CD4-positive, alpha-beta T cell treated with Interleukin-17A for 4 hours (primary cell): ENCODE results near the gene SYTL3.
"Not testable (repeated sequence)": the region's sequence is repeated elsewhere in the genome, so short reads cannot be mapped to it uniquely, and the experiment has no call there.

ENCODE experiments used
- DNase-seq: peaks from one replicate; pipeline ENCODE4 v3.0.0-alpha.2; 2020; ENCODE audit warnings: mixed read lengths

Gene SYTL3

DNA sequence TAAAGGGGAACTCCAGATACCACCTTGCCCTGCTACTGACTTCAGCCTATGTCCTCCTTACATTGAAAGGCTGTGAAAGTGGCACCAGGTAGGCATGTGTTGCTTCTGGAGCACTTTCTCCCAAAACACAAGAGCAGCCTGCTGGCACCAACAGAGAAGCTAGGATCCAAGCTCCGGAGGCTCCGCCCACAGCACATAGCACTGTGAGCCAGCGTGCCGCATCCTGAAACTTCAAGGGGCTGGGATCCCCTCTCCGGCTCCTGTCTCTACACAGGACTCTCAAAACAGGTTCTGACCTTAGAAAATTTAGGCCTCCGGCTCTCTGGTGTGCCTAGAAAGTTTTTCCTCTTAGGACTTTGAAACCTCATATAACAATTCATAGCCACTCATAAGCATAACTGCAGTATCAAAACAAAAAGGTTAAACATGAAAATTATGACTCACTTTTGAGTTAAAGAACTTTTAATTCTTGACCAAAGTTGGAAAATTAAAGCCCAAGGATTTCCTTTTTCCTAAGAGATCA is 128.2 kb downstream of the SYTL3 start:
- no peak for DNase-seq

DNA sequence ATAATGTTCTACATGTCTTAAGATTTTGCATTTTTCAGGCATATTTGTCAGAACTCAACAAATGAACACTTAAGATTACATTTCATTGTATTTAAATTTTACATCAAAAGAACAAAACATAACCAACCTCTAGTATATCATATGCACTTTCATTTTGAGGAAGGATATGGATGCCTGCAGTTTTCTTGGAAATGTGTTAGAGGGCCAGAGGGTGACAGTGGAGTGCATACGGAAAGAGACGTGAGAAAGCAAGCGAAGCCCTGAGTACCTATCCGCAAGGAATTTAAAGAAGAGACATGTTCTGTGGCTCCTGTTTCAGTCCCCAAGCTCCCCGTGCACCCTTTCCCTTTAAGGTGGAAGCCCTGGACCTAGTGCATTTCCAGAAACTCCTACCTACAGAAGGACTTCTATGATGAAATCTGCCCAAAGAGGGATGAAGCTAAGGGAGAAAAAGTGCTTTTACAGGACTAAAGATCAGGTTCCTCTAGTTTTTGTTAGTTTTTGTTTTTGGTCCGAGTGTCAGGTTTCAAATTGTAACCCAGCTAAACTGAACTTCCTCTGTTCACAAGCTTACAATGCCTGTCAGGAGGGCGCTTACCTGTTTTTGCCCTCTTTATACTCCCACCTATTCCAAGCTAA is 130.5 kb downstream of the SYTL3 start:
- DNase-seq = no peak

DNA sequence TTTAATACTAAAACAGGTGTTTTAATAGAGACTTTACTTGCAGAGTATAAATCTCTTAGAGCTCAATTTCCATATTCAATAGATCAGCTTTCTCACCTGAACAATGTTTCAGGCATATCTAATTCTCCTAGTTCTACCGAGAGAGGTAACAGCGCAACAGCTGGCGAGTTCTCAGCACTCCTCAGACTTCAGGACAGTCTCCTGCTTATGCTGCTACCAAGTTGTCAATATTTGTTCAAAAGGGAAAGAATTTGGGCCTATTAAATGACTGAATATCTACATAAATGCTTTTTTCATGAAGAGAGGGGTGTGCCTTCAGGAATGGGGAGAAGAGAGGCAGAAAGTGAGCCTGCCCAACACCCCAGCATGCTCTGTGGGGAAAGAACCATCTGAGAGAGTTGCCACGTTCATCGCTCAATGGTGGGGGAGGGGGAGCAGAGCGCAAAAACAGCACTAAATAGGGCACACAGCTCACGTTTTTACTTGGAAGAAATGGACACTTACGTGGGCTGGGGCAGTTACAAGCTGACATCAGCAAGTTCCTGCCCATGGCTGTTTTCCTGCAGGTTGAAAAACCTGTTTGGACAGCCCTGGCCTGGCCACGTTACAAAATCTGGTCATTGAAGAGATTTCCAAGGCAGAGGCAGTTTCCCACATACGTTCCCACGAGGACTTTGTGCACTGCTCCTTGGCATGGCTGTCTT is 131.3 kb downstream of the SYTL3 start:
- DNase-seq = no peak

DNA sequence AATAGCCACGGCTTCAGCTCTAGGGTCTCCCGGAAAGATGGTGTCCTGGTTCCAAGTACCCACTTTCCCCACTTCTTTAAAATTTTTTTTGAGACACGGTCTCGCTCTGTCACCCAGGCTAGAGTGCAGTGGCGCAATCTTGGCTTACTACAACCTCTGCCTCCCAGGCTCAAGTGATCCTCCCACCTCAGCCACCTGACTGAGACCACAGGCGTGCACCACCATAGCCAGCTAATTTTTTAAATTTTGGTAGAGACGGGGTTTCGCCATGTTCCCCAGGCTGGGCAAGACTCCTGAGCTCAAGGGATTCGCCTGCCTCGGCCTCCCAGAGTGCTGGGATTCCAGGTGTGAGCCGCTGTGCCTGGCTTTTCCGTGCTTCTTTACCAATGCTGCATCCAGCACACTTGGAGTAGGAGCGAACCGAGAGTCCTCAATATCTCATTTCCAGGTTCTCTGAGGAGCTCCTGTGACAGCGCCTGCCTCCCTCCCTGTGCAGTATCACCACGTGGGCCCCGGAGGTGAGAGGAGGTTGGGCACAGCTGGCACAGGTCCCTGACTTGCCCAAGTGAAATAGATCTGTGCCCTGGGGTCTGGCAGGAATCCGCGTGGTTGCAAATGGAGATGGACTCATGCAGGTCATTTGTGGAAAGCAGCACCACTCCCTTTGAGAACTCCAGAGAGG is 132.0 kb downstream of the SYTL3 start:
- no peak for DNase-seq

- no peak for DNase-seq
These were observed 132.7 kb downstream of the SYTL3 start for GRCh38 chr6:158782432-158783166.

DNA sequence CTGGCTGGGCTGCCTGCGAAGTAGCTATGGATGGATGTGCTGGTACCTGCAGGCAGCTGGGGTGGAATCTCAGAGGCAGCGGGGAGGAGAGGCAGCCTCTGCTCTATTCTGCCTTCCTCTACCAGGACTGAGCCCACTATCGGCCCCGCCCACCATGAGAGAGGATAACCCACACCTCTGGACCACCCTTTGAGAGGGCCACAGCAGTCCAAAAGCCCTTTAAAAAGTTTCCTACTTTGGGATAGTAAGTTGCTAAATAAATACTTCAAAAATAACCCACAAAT is 133.3 kb downstream of the SYTL3 start:
- no peak for DNase-seq

DNA sequence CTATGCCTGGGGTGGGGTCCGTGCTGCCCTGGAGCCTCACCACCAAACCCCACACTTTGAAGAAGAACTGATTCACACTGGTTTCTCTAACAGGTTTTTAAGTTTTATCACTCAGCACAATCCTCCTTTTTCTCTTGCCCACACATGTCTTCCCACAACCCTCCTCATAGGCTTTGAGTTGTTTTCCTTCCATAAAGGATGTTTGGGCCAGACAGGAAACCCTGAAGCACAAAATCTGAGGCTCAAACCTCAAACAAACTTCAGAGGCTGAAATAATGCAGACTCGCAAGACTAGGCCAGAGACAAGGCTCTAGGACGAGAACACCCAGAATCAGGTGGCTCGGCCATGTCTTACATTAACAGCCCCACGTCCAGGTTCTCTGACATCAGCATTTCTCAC is 134.0 kb downstream of the SYTL3 start:
- DNase-seq = no peak

GRCh38 chr6:158784505-158784904 is 134.7 kb downstream of the SYTL3 start:
- no peak for DNase-seq

DNA sequence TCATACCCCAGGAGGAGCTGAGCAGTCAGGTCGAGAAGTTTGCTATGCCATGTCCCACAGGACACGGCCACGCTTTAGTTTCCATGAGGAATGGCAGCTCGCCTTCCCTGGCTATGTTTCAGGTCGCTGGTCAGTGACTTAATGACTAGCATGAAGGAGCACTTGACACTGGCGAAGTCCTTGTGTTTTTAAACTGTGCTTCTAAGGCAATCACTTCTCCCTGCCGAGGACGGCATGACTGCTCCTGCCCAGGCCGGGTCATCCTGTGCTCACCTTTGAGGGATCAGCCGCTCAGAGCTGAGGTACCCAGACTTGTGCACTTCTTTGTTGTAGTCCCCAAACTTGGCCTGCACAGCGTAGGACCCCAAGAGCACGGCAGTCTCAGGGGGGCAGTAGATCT is 135.2 kb downstream of the SYTL3 start:
- no peak for DNase-seq

DNA sequence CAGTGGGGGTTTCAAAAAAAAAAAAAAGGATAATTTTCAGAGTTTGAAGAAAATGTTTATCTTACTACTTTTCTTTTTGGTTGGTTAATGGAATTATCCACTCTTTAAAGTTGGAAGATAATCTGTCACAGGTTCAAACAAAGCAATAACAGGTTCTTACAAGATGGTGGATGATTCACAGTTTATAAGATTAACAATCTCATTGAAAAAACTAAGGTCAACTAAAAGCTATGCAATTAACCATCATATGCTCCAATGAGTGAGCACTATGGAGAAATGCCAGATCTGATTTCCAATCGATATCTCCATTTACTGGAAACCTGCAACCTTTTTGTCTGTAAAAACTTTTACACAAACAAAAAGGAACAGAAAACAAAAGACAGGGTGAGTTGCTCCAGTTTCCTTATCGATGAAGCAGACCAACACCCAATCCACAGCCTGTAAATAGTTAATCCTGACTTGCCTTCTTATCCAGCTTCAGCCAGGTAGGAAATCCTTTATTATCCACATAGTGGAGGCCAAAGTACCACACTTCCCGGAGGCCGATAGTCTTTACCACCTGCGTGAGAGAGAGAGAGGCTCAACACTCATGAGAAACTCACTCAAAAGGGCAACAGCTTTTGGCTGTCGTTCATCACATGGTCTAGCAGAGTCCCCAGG is 136.9 kb downstream of the SYTL3 start:
- DNase-seq = no peak

GRCh38 chr6:158787395-158787794 is 137.5 kb downstream of the SYTL3 start:
- DNase-seq = no peak

DNA sequence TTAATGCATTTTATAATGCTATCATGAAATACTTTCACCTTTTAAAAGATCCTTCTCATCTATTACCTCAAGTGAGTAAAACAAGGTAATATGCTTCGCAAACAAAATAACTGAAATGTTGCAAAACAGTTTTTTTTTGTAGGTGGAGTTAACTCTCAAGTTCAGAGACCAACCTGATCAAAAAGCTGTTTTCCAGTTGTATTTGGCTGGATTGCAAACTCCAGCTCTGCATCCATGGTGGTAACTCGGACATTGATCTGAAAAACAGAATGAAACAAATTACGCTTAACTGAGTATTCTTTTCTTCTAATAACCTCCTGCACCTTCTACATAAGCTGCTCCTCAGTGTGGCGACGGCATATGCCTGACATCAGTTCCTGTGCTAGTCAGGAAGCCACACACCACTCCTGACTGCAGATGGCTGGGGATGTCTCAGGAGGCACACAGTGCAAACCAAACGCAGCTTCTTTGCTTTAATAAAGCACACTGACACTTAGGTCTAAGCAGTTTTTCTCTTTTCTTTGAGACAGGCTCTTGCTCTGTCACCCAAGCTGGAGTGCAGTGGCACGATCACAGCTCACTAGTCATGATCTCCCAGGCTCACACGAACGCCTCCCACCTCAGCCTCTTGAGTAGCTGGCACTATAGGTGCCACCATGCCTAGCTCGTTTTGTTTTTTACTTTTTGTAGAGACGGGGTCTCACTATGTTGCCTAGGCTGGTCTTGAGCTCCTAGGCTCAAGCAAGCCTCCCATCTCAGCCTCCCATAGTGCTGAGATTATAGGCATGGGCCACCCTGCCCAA is 139.5 kb downstream of the SYTL3 start:
- DNase-seq = peak; percentile 69

- DNase-seq = no peak
These were observed 141.5 kb downstream of the SYTL3 start for GRCh38 chr6:158791274-158791855.

DNA sequence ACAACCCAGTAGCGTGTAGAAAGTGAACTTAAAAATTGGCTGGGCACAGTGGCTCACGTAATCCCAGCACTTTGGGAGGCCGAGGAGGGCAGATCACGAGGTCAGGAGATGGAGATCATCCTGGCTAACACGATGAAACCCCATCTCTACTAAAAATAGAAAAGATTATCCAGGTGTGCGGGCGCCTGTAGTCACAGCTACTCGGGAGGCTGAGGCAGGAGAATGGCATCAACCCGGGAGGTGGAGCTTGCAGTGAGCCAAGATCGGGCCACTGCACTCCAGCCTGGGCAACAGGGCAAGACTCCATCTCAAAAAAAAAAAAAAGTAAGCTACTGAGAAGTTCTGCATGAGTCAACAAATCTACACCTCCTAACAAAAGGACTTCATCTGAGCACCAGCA is 142.7 kb downstream of the SYTL3 start:
- not testable (repeated sequence) for DNase-seq

DNA sequence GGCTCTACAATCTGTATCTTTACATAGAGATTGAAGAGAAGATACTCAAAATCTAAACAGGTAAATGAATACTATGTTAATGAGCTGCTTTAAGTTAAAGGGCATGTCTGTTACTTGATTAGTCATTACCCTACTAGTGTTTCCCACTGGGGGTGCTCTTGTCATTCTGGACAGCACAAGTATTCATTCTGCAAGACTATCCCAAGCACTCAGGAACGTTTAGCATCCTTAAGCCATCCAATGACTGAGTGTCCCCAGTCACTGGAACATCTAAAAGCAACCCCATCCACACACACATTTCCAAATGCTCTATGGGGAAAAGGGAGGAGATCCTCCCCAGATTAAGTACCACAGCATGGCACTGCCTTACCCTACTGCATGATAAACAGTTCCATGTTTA is 143.6 kb downstream of the SYTL3 start:
- DNase-seq = peak; percentile 44

GRCh38 chr6:158795516-158795915 is 145.7 kb downstream of the SYTL3 start:
- DNase-seq = no peak

GRCh38 chr6:158796353-158796752 is 146.5 kb downstream of the SYTL3 start:
- DNase-seq = no peak

DNA sequence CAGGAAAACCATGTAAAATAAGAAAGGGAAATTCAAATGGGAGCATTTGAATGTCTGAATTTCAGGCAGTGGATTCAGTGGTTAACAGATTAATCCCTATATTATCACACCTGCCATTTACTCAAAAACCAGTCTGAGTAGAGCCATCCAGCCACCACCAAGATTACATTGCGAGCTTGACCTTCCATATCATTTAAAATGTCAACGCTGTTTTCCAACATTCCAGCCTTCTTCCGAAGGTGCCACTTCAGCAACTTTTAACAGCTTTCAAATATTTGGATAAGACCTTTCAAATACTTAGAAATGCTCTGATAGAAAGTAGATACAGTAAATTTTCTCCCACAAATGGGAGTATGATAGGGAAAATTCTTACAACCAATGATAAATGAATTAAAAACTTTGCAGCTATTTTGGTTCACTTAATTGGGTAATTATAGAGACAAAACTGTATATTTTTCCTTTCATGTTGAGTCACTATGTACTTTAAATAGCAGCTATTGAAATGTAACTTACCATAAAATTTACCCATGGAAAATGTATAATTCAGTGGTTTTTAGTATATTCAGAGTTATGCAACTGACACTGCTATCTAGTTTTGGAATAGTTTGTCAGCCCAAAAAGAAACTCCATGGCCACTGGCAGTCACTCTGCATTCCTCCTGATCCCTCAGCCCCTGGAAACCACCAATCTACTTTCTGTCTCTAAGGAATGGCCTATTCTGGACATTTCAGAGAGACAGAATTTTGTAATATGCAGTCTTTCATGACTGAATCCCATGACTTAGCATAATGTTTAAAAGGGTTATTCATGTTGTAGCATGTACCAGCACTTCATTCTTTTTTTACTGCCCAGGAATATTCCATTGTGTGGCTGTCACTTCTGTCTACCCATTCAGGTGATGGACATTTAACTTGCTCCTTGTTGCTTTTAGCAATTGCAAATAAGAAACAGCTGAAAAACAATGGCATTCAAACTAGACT is 147.8 kb downstream of the SYTL3 start:
- no peak for DNase-seq

DNA sequence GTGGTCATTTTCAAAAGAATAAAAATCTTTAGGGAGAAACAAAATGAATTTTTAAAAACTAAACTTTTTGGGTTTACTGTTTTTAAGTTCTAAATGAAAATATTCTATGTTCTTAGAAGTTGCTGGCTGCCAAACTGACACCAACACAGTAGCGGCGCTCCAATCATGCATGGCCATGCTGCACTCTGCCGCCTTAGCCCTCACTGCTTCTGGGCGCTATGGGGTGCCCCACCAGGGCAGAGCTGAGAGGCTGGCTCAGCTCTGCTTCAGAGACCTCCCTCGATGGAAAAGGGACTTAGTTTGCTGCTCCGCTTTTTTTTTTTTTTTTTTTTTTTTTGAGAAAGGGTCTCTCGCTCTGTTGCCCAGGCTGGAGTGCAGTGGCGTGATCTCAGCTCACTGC is 148.5 kb downstream of the SYTL3 start:
- DNase-seq = no peak

GRCh38 chr6:158799051-158799792 is 149.4 kb downstream of the SYTL3 start:
- no peak for DNase-seq
